Thoracic aorta (tissue), 2 donors: ENCODE data around the gene GRIA3. TPM values are rescaled to one million over a fixed set of nuclear protein-coding genes. Genes with fewer than 3 reads are reported as not detected.

Experiments
- ATAC-seq: fragments of 150-250 bp; one replicate; pipeline ENCODE4 v1.8.0; 2017; ENCODE audit warnings: low read depth; ENCODE audit not compliant: insufficient number of reproducible peaks, low FRiP score
- DNase-seq: peaks from one replicate; pipeline ENCODE4 v3.0.0-alpha.2; 2020; ENCODE audit warnings: low spot score
- H3K27ac ChIP-seq, 2 donors: fragments of 200-600 bp; sonication (generic); 1 replicate in 1 of 2; 2 replicates in 1 of 2; pipeline ENCODE4 v1.5.1; 2016; ENCODE audit warnings: mild to moderate bottlenecking in 2 of 2, moderate library complexity in 2 of 2
- H3K27me3 ChIP-seq: fragments of 200-600 bp; sonication (generic); replicated peaks from 2 replicates; pipeline ENCODE4 v1.6.0; 2016; ENCODE audit warnings: mild to moderate bottlenecking; ENCODE audit not compliant: insufficient read depth
- H3K36me3 ChIP-seq: fragments of 200-600 bp; sonication (generic); one replicate; pipeline ENCODE4 v1.5.1; 2016
- H3K4me1 ChIP-seq, 2 donors: fragments of 200-600 bp; sonication (generic); 1 replicate in 1 of 2; 2 replicates in 1 of 2; pipeline versions ENCODE4 v1.5.1 to v1.6.0; 2016; ENCODE audit warnings: low read depth in 2 of 2, mild to moderate bottlenecking in 1 of 2; ENCODE audit not compliant: control insufficient read depth in 1 of 2
- H3K4me3 ChIP-seq: fragments of 200-600 bp; sonication (generic); 2 replicates; pipeline ENCODE4 v1.5.1; 2016; ENCODE audit warnings: mild to moderate bottlenecking
- H3K9me3 ChIP-seq: fragments of 200-600 bp; sonication (generic); 2 replicates; pipeline ENCODE4 v1.5.1; 2016
- CTCF ChIP-seq: fragments of 200-600 bp; sonication (generic); IDR thresholded peaks from one replicate; pipeline ENCODE4 v1.5.1; 2019; ENCODE audit warnings: antibody characterized with exemption
- total RNA-seq, 2 donors: library from RNA; depleted of rRNA; stranded (reverse); fragments of >200 nt; gene quantifications; one replicate each; pipeline versions ENCODE4 v1.1.0 to v1.2.3, GENCODE V29; 2016

The GRIA3 gene
- total RNA-seq, 2 donors from 2014 or later, result 6.0 to 7.9 TPM

- H3K27me3 ChIP-seq, result no peaks in the 10 kb centered on the region
- H3K36me3 ChIP-seq, result no peaks in the 10 kb centered on the region
- DNase-seq (no peak), ATAC-seq (no peak)
- no peaks in the 10 kb centered on the region for H3K9me3 ChIP-seq
- no peak for TF ChIP-seq CTCF
- no peak overlapping the region for H3K27ac ChIP-seq
- peaks cover 0 to 4% of the 10 kb centered on the region in 2 donors for H3K4me1 ChIP-seq
- no peak overlapping the region for H3K4me3 ChIP-seq
Observed at GRCh38 chrX:123256378-123256777, 72.3 kb downstream of the GRIA3 start.

GRCh38 chrX:123260920-123261418 lies 76.9 kb downstream of the GRIA3 start:
- Histone ChIP-seq H3K27me3 (no peaks in the 10 kb centered on the region), H3K4me3 (no peak overlapping the region), H3K9me3 (no peaks in the 10 kb centered on the region), H3K36me3 (no peaks in the 10 kb centered on the region), H3K4me1 (peaks cover 0 to 4% of the 10 kb centered on the region in 2 donors), H3K27ac (no peak overlapping the region)
- no peak for TF ChIP-seq CTCF
- ATAC-seq, result no peak
- DNase-seq, result no peak

- Histone ChIP-seq H3K4me1 (no peaks in the 10 kb centered on the region), H3K27me3 (no peaks in the 10 kb centered on the region), H3K36me3 (no peaks in the 10 kb centered on the region), H3K9me3 (no peaks in the 10 kb centered on the region), H3K4me3 (no peak overlapping the region), H3K27ac (no peak overlapping the region)
- DNase-seq, result no peak
- TF ChIP-seq CTCF, result no peak
- ATAC-seq, result no peak
Observed at GRCh38 chrX:123263270-123263669, 79.2 kb downstream of the GRIA3 start.

GRCh38 chrX:123263747-123264146 lies 79.7 kb downstream of the GRIA3 start:
- no peak for TF ChIP-seq CTCF
- Histone ChIP-seq H3K36me3 (no peaks in the 10 kb centered on the region), H3K4me1 (no peaks in the 10 kb centered on the region), H3K9me3 (no peaks in the 10 kb centered on the region), H3K27me3 (no peaks in the 10 kb centered on the region), H3K27ac (no peak overlapping the region), H3K4me3 (no peak overlapping the region)
- no peak for ATAC-seq
- DNase-seq, result no peak

- H3K4me3 ChIP-seq, result no peak overlapping the region
- no peaks in the 10 kb centered on the region for H3K4me1 ChIP-seq
- ATAC-seq, result no peak
- DNase-seq, result no peak
- H3K27me3 ChIP-seq, result no peaks in the 10 kb centered on the region
- no peaks in the 10 kb centered on the region for H3K9me3 ChIP-seq
- TF ChIP-seq CTCF, result no peak
- no peaks in the 10 kb centered on the region for H3K36me3 ChIP-seq
- H3K27ac ChIP-seq, result no peak overlapping the region
Observed at GRCh38 chrX:123267220-123267619, 83.1 kb downstream of the GRIA3 start.
